HAP-1 (cell line): Measurements from ENCODE around the gene COL6A2.
"Not testable (repeated sequence)": the region's sequence is repeated elsewhere in the genome, so short reads cannot be mapped to it uniquely, and the experiment has no call there.

Source experiments
- DNase-seq, 2 experiments: peaks; one replicate each; pipeline ENCODE4 v3.0.0-alpha.2; 2016 to 2020; ENCODE audit warnings: low spot score in 2 of 2
- H3K27me3 ChIP-seq: fragments of 250-450 bp; sonication (Bioruptor Pico); 2 replicates; pipeline ENCODE4 v1.5.1; 2020; ENCODE audit warnings: low read depth, mild to moderate bottlenecking, moderate library complexity
- H3K36me3 ChIP-seq: fragments of 250-450 bp; sonication (Bioruptor Pico); replicated peaks from 2 replicates; pipeline ENCODE4 v1.5.1; 2020; ENCODE audit warnings: mild to moderate bottlenecking
- H3K4me1 ChIP-seq: fragments of 250-450 bp; sonication (Bioruptor Pico); 2 replicates; pipeline ENCODE4 v1.5.1; 2020; ENCODE audit warnings: mild to moderate bottlenecking
- H3K4me3 ChIP-seq: fragments of 250-450 bp; sonication (Bioruptor Pico); 2 replicates; pipeline ENCODE4 v1.5.1; 2020; ENCODE audit warnings: mild to moderate bottlenecking, moderate library complexity
- H3K9me3 ChIP-seq: fragments of 250-450 bp; sonication (Bioruptor Pico); 2 replicates; pipeline ENCODE4 v1.5.1; 2020; ENCODE audit warnings: mild to moderate bottlenecking, moderate library complexity
- in situ Hi-C: fragments of 300-500 bp; cut with MboI; formaldehyde crosslinking; loops from 3 replicates; pipeline ENCODE4 v1.14.3; 2020; ENCODE audit warnings: low sequenced_read_pairs, inconsistent platforms, mixed read lengths

COL6A2 gene

DNA sequence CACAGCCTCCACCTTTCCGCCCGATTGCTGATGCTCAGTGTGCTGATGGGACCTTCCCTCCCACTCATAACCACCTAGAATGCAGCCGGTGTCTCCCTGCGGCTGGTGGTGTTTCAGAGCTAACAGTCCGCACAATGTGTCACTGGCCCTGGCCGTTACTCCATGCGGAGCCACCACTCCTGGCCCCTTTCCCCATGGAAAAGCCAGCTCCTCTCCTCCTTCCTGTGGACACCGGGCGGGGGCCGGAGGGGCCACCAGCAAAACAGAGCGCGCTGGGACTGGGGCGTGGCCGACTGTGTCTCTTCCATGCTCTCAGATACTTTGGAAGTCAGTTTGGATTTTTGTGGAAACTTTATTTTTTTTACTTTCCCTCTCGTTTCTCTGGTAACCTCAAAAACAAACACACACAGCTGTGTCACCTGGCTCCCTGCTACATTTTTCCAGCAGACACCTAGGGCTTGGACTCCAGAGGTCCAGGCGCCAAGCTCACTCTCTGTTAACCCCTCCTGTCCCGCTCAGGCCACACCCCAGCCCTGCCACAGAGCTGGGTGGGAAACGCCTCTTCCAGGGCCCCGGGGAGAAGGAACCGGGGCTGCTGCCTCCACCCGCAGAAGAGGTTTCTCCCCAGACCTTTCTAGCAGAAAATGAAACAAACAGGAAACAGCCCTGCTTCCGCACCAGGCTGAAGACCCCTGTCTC, 32.5 kb upstream of the COL6A2 start:
- Histone ChIP-seq H3K4me1 (no peaks in the 10 kb centered on the region), H3K4me3 (no peak overlapping the region), H3K9me3 (peaks cover 7% of the 10 kb centered on the region), H3K36me3 (no peaks in the 10 kb centered on the region), H3K27me3 (no peaks in the 10 kb centered on the region)
- in situ Hi-C loops: no loop called here
- no peak for DNase-seq

DNA sequence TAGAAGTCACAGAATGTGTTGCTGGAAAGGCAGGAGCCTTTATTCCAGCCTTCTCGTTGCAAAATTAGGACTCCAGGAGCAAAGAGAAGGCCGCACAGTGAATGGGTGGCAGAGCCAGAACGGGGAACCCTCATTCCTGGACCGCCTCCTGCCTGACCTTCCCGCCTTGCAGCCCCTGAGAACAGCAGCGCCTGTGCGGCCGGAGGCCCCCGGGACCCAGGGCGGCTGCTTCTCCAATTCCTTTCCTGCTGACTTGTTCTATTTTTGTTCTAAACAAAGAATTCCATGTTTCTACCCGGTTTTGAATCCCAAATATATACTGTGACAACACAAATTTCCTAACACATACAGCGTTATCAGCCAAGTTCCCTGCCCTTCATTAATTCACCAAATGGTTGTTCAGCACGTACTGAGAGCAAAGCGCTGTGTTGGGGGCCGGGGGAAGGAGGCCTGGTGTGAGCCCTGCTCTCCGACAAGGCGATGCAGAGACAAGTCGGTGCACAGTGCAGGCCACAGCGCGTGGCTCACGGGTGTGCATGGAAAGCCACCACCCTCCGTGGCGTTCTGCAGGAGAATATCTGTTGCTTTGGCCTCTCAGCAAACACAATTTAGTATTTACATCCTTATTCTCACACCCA, 31.9 kb upstream of the COL6A2 start:
- Histone ChIP-seq H3K4me1 (no peaks in the 10 kb centered on the region), H3K4me3 (no peak overlapping the region), H3K9me3 (peaks cover 7% of the 10 kb centered on the region), H3K27me3 (no peaks in the 10 kb centered on the region), H3K36me3 (no peaks in the 10 kb centered on the region)
- no peak for DNase-seq
- in situ Hi-C loops: no loop called here

- DNase-seq: no peak
- Histone ChIP-seq H3K4me1 (no peaks in the 10 kb centered on the region), H3K36me3 (no peaks in the 10 kb centered on the region), H3K4me3 (no peak overlapping the region), H3K27me3 (no peaks in the 10 kb centered on the region), H3K9me3 (peaks cover 7% of the 10 kb centered on the region)
- in situ Hi-C loops: no loop called here
Measured at GRCh38 chr21:46066591-46067331, 31.2 kb upstream of the COL6A2 start.

DNA sequence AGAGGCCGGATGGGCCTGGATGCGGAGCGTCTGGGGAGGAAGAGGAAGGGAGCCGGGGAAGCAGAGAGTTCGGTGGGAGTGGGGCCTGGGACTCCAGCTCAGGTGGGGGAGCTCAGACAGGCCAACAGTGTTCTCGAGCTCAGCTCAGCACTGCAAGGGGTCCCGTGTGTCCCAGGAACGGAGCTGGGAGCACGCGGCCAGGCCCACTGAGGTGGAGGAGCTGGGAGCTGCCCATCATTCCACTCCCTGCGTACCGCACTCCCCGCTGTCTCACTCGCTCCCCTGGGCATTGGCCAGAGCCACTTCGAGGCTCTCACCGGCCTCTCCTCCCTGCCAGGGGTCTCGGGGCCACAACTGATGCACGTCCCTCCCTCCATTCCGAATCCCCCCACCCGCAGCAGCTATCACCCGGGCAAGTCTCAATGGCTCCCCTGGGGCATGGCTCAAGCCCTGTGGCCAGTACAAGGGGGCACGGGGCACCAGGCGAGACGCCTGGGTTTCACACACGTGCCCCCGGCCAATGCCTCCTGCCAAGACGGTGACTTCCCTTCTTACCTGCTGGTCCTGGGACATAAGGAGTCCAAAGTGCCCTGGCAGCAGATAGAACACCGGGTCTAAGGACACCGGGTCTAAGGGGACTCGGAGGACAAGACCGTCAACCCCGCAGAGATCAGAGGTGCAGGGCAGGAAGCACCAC, 30.3 kb upstream of the COL6A2 start:
- no peaks in the 10 kb centered on the region for H3K27me3 ChIP-seq
- no peak for DNase-seq
- H3K4me1 ChIP-seq: no peaks in the 10 kb centered on the region
- in situ Hi-C loops: no loop called here
- no peaks in the 10 kb centered on the region for H3K36me3 ChIP-seq
- peaks cover 3% of the 10 kb centered on the region; the same call in 1 of the 2 replicates for H3K9me3 ChIP-seq
- H3K4me3 ChIP-seq: no peak overlapping the region

GRCh38 chr21:46068516-46069079, 29.3 kb upstream of the COL6A2 start:
- H3K4me3 ChIP-seq: no peak overlapping the region
- H3K9me3 ChIP-seq: no peaks in the 10 kb centered on the region
- in situ Hi-C loops: no loop called here
- no peaks in the 10 kb centered on the region for H3K4me1 ChIP-seq
- DNase-seq: no peak
- peaks cover 5% of the 10 kb centered on the region for H3K27me3 ChIP-seq
- H3K36me3 ChIP-seq: no peaks in the 10 kb centered on the region

DNA sequence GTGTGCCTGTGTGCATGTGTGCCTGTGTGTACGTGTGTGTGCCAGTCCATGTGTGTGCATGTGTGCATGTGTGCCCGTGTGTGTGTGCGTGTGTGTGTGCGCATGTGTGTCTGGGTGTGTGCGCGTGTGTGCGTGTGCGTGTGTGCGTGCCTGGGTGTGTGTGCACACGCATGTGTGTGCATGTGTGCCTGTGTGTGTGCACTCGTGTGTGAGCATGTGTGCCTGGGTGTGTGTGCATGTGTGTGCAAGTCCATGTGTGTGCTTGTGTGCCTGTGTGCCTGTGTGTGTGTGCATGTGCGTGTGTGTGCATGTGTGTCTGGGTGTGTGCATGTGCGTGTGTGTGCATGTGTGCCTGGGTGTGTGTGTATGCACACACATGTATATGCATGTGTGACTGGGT, 28.7 kb upstream of the COL6A2 start:
- in situ Hi-C loops: no loop called here
- Histone ChIP-seq H3K27me3 (peaks cover 5% of the 10 kb centered on the region), H3K36me3 (no peaks in the 10 kb centered on the region), H3K4me3 (no peak overlapping the region), H3K4me1 (no peaks in the 10 kb centered on the region), H3K9me3 (no peaks in the 10 kb centered on the region)
- no peak for DNase-seq

GRCh38 chr21:46069719-46070279, 28.1 kb upstream of the COL6A2 start:
- H3K36me3 ChIP-seq: no peaks in the 10 kb centered on the region
- no peak for DNase-seq
- no peaks in the 10 kb centered on the region for H3K4me1 ChIP-seq
- H3K9me3 ChIP-seq: no peaks in the 10 kb centered on the region
- peaks cover 9% of the 10 kb centered on the region for H3K27me3 ChIP-seq
- no peak overlapping the region for H3K4me3 ChIP-seq
- in situ Hi-C loops: no loop called here

DNA sequence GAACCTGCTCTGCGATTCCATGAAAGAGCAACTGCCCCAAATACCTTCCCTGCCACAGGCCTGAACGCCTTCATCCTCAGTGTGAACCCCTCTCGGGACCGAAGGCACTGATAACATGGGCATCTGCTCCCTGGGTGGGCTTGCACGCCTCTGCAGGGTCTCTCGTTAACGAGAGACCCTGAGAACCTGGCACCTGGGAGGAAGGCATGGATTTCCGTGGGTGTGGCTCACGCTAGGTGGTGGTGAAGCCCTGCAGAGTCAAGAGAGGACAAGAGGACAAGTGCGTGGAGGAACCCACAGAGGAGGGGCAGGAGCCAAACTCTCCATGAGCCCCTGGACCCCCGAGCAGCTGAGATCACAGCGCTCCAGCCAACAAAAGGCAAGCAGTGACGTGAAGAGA, 26.8 kb upstream of the COL6A2 start:
- Histone ChIP-seq H3K9me3 (no peaks in the 10 kb centered on the region), H3K4me3 (no peak overlapping the region), H3K27me3 (peaks cover 9% of the 10 kb centered on the region), H3K4me1 (no peaks in the 10 kb centered on the region), H3K36me3 (no peaks in the 10 kb centered on the region)
- DNase-seq: no peak
- in situ Hi-C loops: no loop called here

- H3K27me3 ChIP-seq: peaks cover 13% of the 10 kb centered on the region
- in situ Hi-C loops, H3K4me3 ChIP-seq, H3K4me1 ChIP-seq, H3K9me3 ChIP-seq, H3K36me3 ChIP-seq, DNase-seq: not testable (repeated sequence)
Measured at GRCh38 chr21:46076724-46077123, 21.2 kb upstream of the COL6A2 start.

DNA sequence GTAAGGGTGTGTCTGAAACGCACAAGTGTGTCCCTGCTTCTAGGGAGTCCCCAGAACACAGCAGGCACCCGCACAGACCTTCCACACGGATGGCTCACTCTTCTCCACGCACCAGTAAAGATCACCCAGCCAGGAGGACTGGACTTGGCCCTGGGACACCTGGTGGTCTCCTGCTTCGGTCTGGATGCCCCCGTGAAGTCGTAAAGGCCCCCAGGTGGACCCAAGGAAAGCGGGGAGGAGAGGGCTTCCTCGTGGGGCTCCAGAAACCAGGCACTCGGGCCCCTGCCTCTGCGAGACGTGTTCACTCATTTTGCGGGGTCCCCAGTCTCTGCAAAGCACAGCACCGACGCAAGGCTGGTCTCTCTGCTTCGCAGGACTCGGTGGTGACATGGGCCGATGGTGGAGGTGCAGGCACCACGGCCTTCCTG, 20.2 kb upstream of the COL6A2 start:
- in situ Hi-C loops: no loop called here
- H3K9me3 ChIP-seq: no peaks in the 10 kb centered on the region
- no peak overlapping the region for H3K4me3 ChIP-seq
- no peak for DNase-seq
- peaks cover 13% of the 10 kb centered on the region for H3K27me3 ChIP-seq
- H3K36me3 ChIP-seq: no peaks in the 10 kb centered on the region
- no peaks in the 10 kb centered on the region for H3K4me1 ChIP-seq

DNA sequence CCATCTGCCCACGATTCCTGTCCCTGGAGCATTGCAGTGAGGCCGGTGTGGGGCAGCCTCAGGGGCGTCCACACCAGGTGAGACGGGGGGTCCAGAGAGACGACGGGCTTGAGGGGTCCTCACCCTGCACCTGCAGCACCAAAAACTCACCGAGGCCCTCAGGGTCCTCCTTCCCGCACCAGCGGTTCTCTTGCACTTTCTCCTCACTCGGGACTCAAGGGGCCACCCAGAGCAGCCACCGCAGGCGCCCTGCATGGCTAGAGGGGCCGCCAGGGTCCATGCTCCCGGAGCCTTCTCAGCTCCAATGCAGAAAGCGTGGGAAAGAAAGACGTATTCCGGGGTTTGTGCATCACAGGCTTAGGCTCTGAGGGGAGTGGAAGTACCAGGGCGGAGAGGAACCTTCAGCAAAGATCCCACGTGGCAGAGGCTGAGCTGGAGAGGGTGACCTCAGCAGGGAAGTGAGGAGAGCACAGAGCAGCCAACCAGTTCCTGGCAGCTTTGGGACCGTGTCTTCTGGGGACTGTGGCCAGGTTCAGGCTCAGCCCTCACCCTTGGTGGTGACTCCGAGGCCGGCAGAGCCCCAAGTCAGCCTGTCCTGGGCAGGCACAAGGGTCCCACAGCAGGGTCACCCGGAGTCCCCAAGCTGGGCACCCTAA, 19.5 kb upstream of the COL6A2 start:
- H3K9me3 ChIP-seq: no peaks in the 10 kb centered on the region
- in situ Hi-C loops: no loop called here
- DNase-seq: no peak
- no peak overlapping the region for H3K4me3 ChIP-seq
- no peaks in the 10 kb centered on the region for H3K36me3 ChIP-seq
- H3K27me3 ChIP-seq: peaks cover 8% of the 10 kb centered on the region
- no peaks in the 10 kb centered on the region for H3K4me1 ChIP-seq

- no peaks in the 10 kb centered on the region for H3K4me1 ChIP-seq
- H3K27me3 ChIP-seq: peaks cover 8% of the 10 kb centered on the region
- H3K9me3 ChIP-seq: no peaks in the 10 kb centered on the region
- H3K4me3 ChIP-seq: no peak overlapping the region
- DNase-seq: no peak
- no peaks in the 10 kb centered on the region for H3K36me3 ChIP-seq
- in situ Hi-C loops: no loop called here
Measured at GRCh38 chr21:46078978-46079351, 18.9 kb upstream of the COL6A2 start.
